ENCODE measurements around the gene ZNF649.

GRCh38 chr19:51873097-51873496, 31.7 kb downstream of the ZNF649 start:
- TF ChIP-seq CTCF (IDR thresholded peaks at IDR 0.05; ENCODE audit: low read depth, low read length, poor library complexity, severe bottlenecking) (no peak), EZH2phosphoT487 (IDR thresholded peaks at IDR 0.05; ENCODE audit: borderline replicate concordance, low read length) (no peak)
